ENCODE data around the gene CCDC83.

The CCDC83 gene

DNA sequence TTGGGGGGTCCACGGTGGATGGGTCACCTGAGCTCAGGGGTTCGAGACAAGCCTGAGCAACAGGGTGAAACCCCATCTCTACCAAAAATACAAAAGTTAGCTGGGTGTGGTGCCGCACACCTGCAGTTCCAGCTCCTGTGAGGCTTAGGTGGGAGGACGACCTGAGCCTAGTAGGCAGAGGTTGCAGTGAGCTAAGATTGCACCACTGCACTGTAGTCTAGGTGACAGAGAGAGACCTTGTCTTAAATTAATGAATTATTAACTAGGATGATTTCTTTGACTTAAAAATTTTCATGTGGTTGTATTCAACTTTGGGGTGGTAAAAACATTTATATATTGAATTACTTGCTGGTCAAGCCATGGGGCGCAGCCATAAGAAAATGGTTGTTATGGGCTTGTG lies 33.9 kb downstream of the CCDC83 start:
- Histone ChIP-seq H2AK5ac (ENCODE audit: low read depth, low read length) (no peak overlapping the region), H3K23ac (ENCODE audit: low read depth, low read length, poor library complexity) (no peak overlapping the region), H3K27ac (replicated peaks; ENCODE audit: low read length) (no peak overlapping the region), H3K27me3 (ENCODE audit: control insufficient read depth in 3 of 3, insufficient read depth in 3 of 3, low read depth in 1 of 3, low read length in 3 of 3) (no peaks in the 10 kb centered on the region), H4K91ac (ENCODE audit: low read depth, low read length, poor library complexity) (no peak overlapping the region), H3K4me2 (ENCODE audit: insufficient read depth, low read length, poor library complexity, severe bottlenecking) (no peak overlapping the region), H2BK12ac (ENCODE audit: low read length) (no peak overlapping the region), H2AFZ (ENCODE audit: low read length) (no peak overlapping the region), H3K4me1 (ENCODE audit: control insufficient read depth in 2 of 2, insufficient read depth in 1 of 2, low read depth in 1 of 2, low read length in 2 of 2) (peaks cover 2 to 17% of the 10 kb centered on the region in 2 donors), H2BK120ac (ENCODE audit: low read depth, low read length) (no peak overlapping the region), H3K4me3 (ENCODE audit: low read length in 2 of 2) (no peak overlapping the region), H3K18ac (ENCODE audit: low read length) (no peak overlapping the region), H2BK5ac (ENCODE audit: low read length) (no peak overlapping the region), H3K4ac (ENCODE audit: low read length) (no peak overlapping the region), H4K8ac (ENCODE audit: low read depth, low read length) (no peak overlapping the region), H3K14ac (ENCODE audit: low read length) (no peak overlapping the region), H2BK15ac (ENCODE audit: low read length) (no peak overlapping the region), H3K9ac (ENCODE audit: low read depth, low read length, poor library complexity) (no peak overlapping the region), H3K9me3 (replicated peaks in 1 of 2; ENCODE audit: control insufficient read depth in 2 of 2, insufficient read depth in 1 of 2, low read depth in 1 of 2, low read length in 2 of 2) (no peaks in the 10 kb centered on the region), H3K79me1 (ENCODE audit: low read depth, low read length) (no peaks in the 10 kb centered on the region), H3K36me3 (replicated peaks in 1 of 2; ENCODE audit: control insufficient read depth in 2 of 2, insufficient read depth in 2 of 2, low read length in 2 of 2) (no peaks in the 10 kb centered on the region)
- no CpG with 5 or more reads among the region's 5 CpGs for WGBS, 2 donors (ENCODE audit: extremely low coverage in 2 of 2, insufficient read length in 2 of 2, insufficient replicate concordance in 1 of 2)
- DNase-seq (ENCODE audit: low spot score), result no peak

DNA sequence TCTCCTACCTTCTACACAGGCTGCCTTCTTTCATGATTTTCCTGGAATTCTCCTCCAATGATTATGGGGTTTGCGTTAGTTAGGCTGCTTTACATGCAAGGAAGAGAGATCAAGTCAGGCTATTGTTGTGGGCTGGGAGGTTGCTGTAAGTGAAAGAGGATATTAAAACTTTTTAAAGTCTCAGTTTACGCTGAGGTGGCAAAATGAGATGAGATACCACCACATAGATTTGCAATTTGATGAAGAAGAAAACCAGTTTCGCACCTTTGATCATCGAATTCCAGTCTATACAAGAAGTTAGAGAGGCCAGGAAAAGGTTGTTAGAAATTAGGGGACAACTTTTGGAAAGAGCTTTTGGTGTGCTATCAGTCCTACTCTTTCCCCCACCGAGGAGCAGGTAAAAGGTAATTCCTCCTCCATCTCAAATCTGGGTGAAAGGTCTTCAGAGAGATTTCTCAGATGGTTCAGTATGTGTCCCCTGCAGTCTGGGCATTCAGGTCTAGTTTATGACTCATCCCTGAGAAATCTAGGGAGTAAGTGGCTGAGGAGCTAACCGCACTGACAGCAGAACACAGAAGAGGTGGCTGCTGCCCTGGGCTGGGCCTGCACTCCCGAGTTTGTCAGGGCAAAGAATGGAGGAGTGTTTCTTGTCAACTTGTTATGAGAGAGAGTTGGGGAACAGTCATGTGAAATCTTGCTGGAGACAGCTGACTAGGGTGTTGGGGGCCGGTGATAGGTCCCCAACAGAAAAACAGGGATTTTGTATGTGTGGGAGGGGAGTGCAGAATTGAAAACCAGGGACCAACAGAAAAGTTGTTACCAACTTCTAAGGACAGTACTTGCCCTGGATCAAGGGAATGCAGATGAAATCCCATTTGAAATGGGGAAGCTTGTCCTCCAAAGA lies 34.7 kb downstream of the CCDC83 start:
- no peak overlapping the region for H3K23ac ChIP-seq (ENCODE audit: low read depth, low read length, poor library complexity)
- no peak overlapping the region for H2BK5ac ChIP-seq (ENCODE audit: low read length)
- no peak overlapping the region for H2BK15ac ChIP-seq (ENCODE audit: low read length)
- no peak overlapping the region for H2AK5ac ChIP-seq (ENCODE audit: low read depth, low read length)
- H3K4me3 ChIP-seq (ENCODE audit: low read length in 2 of 2), result no peak overlapping the region
- H4K91ac ChIP-seq (ENCODE audit: low read depth, low read length, poor library complexity), result no peak overlapping the region
- no peak overlapping the region for H3K4ac ChIP-seq (ENCODE audit: low read length)
- H2BK12ac ChIP-seq (ENCODE audit: low read length), result no peak overlapping the region
- WGBS, 2 donors (ENCODE audit: extremely low coverage in 2 of 2, insufficient read length in 2 of 2, insufficient replicate concordance in 1 of 2), result no CpG with 5 or more reads among the region's 8 CpGs
- H3K4me1 ChIP-seq (ENCODE audit: control insufficient read depth in 2 of 2, insufficient read depth in 1 of 2, low read depth in 1 of 2, low read length in 2 of 2), result peaks cover 2 to 17% of the 10 kb centered on the region in 2 donors
- no peak overlapping the region for H3K9ac ChIP-seq (ENCODE audit: low read depth, low read length, poor library complexity)
- H2BK120ac ChIP-seq (ENCODE audit: low read depth, low read length), result no peak overlapping the region
- no peak for DNase-seq (ENCODE audit: low spot score)
- no peaks in the 10 kb centered on the region for H3K27me3 ChIP-seq (ENCODE audit: control insufficient read depth in 3 of 3, insufficient read depth in 3 of 3, low read depth in 1 of 3, low read length in 3 of 3)
- H3K9me3 ChIP-seq (replicated peaks in 1 of 2; ENCODE audit: control insufficient read depth in 2 of 2, insufficient read depth in 1 of 2, low read depth in 1 of 2, low read length in 2 of 2), result no peaks in the 10 kb centered on the region
- no peak overlapping the region for H3K18ac ChIP-seq (ENCODE audit: low read length)
- no peaks in the 10 kb centered on the region for H3K79me1 ChIP-seq (ENCODE audit: low read depth, low read length)
- H3K4me2 ChIP-seq (ENCODE audit: insufficient read depth, low read length, poor library complexity, severe bottlenecking), result no peak overlapping the region
- H2AFZ ChIP-seq (ENCODE audit: low read length), result peak overlapping the region; percentile 53
- H3K36me3 ChIP-seq (replicated peaks in 1 of 2; ENCODE audit: control insufficient read depth in 2 of 2, insufficient read depth in 2 of 2, low read length in 2 of 2), result no peaks in the 10 kb centered on the region
- H3K27ac ChIP-seq (replicated peaks; ENCODE audit: low read length), result no peak overlapping the region
- no peak overlapping the region for H4K8ac ChIP-seq (ENCODE audit: low read depth, low read length)
- H3K14ac ChIP-seq (ENCODE audit: low read length), result no peak overlapping the region

DNA sequence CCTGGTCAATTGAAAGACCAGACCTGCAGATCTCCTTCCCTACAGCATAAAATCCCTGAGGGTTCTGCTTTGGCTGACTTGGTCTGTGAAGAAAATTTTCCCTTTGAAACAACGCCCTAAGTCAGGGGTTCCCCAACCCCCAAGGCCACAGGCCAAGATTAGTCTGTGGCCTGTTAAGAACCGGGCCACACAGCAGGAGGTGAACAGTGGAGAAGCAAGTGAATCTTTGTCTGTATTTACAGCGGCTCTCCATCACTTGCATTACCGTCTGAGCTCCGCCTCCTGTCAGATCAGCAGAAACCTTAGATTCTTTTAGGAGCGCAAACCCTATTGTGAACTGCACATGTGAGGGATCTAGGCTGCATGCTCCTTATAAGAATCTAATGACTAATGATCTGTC lies 38.2 kb downstream of the CCDC83 start:
- H3K27ac ChIP-seq (replicated peaks; ENCODE audit: low read length), result no peak overlapping the region
- H3K79me1 ChIP-seq (ENCODE audit: low read depth, low read length), result no peaks in the 10 kb centered on the region
- no CpG with 5 or more reads among the region's 6 CpGs for WGBS, 2 donors (ENCODE audit: extremely low coverage in 2 of 2, insufficient read length in 2 of 2, insufficient replicate concordance in 1 of 2)
- H2BK15ac ChIP-seq (ENCODE audit: low read length), result no peak overlapping the region
- no peak overlapping the region for H3K4ac ChIP-seq (ENCODE audit: low read length)
- no peak overlapping the region for H3K4me3 ChIP-seq (ENCODE audit: low read length in 2 of 2)
- H3K4me1 ChIP-seq (ENCODE audit: control insufficient read depth in 2 of 2, insufficient read depth in 1 of 2, low read depth in 1 of 2, low read length in 2 of 2), result peaks cover 2 to 17% of the 10 kb centered on the region in 2 donors
- H4K8ac ChIP-seq (ENCODE audit: low read depth, low read length), result no peak overlapping the region
- no peak overlapping the region for H3K23ac ChIP-seq (ENCODE audit: low read depth, low read length, poor library complexity)
- no peaks in the 10 kb centered on the region for H3K36me3 ChIP-seq (replicated peaks in 1 of 2; ENCODE audit: control insufficient read depth in 2 of 2, insufficient read depth in 2 of 2, low read length in 2 of 2)
- H3K14ac ChIP-seq (ENCODE audit: low read length), result no peak overlapping the region
- H2BK12ac ChIP-seq (ENCODE audit: low read length), result no peak overlapping the region
- no peaks in the 10 kb centered on the region for H3K27me3 ChIP-seq (ENCODE audit: control insufficient read depth in 3 of 3, insufficient read depth in 3 of 3, low read depth in 1 of 3, low read length in 3 of 3)
- no peak overlapping the region for H3K18ac ChIP-seq (ENCODE audit: low read length)
- H2AK5ac ChIP-seq (ENCODE audit: low read depth, low read length), result no peak overlapping the region
- H3K4me2 ChIP-seq (ENCODE audit: insufficient read depth, low read length, poor library complexity, severe bottlenecking), result no peak overlapping the region
- H3K9me3 ChIP-seq (replicated peaks in 1 of 2; ENCODE audit: control insufficient read depth in 2 of 2, insufficient read depth in 1 of 2, low read depth in 1 of 2, low read length in 2 of 2), result no peaks in the 10 kb centered on the region
- peak overlapping the region; percentile 66 for H2AFZ ChIP-seq (ENCODE audit: low read length)
- no peak overlapping the region for H3K9ac ChIP-seq (ENCODE audit: low read depth, low read length, poor library complexity)
- no peak overlapping the region for H2BK5ac ChIP-seq (ENCODE audit: low read length)
- H4K91ac ChIP-seq (ENCODE audit: low read depth, low read length, poor library complexity), result no peak overlapping the region
- no peak for DNase-seq (ENCODE audit: low spot score)
- no peak overlapping the region for H2BK120ac ChIP-seq (ENCODE audit: low read depth, low read length)

DNA sequence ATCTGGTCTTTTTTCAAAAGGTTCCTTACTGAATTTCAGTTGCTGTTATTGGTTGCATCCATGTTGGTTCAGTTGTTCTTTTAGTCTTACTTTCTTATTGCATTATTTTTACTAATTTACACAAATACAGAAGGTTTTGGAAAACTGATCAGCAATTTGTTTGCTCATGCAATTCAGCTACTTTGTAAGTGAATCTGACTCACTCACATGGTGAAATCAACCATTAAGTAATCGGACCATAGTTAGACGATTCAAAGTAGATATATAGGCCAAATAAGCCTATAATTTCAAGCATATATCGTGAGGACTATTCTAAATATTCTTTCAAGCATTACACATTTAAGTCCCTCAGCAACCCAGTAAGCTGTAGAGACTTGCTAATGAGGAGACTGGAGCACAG lies 41.7 kb downstream of the CCDC83 start:
- Histone ChIP-seq H3K18ac (ENCODE audit: low read length) (no peak overlapping the region), H3K79me1 (ENCODE audit: low read depth, low read length) (no peaks in the 10 kb centered on the region)

More for the DNA sequence above, 41.7 kb downstream of the CCDC83 start:
- Histone ChIP-seq H2BK15ac (ENCODE audit: low read length) (no peak overlapping the region), H4K91ac (ENCODE audit: low read depth, low read length, poor library complexity) (no peak overlapping the region), H3K23ac (ENCODE audit: low read depth, low read length, poor library complexity) (no peak overlapping the region), H3K4me1 (ENCODE audit: control insufficient read depth in 2 of 2, insufficient read depth in 1 of 2, low read depth in 1 of 2, low read length in 2 of 2) (peaks cover 0 to 4% of the 10 kb centered on the region in 2 donors), H3K27ac (replicated peaks; ENCODE audit: low read length) (no peak overlapping the region), H2AK5ac (ENCODE audit: low read depth, low read length) (no peak overlapping the region), H3K27me3 (ENCODE audit: control insufficient read depth in 3 of 3, insufficient read depth in 3 of 3, low read depth in 1 of 3, low read length in 3 of 3) (no peaks in the 10 kb centered on the region), H2AFZ (ENCODE audit: low read length) (no peak overlapping the region), H3K36me3 (replicated peaks in 1 of 2; ENCODE audit: control insufficient read depth in 2 of 2, insufficient read depth in 2 of 2, low read length in 2 of 2) (no peaks in the 10 kb centered on the region), H3K4ac (ENCODE audit: low read length) (no peak overlapping the region), H3K4me2 (ENCODE audit: insufficient read depth, low read length, poor library complexity, severe bottlenecking) (no peak overlapping the region), H2BK5ac (ENCODE audit: low read length) (no peak overlapping the region), H3K4me3 (ENCODE audit: low read length in 2 of 2) (no peak overlapping the region), H4K8ac (ENCODE audit: low read depth, low read length) (no peak overlapping the region), H3K9me3 (replicated peaks in 1 of 2; ENCODE audit: control insufficient read depth in 2 of 2, insufficient read depth in 1 of 2, low read depth in 1 of 2, low read length in 2 of 2) (no peaks in the 10 kb centered on the region), H3K9ac (ENCODE audit: low read depth, low read length, poor library complexity) (no peak overlapping the region), H2BK12ac (ENCODE audit: low read length) (no peak overlapping the region), H2BK120ac (ENCODE audit: low read depth, low read length) (no peak overlapping the region), H3K14ac (ENCODE audit: low read length) (no peak overlapping the region)
- no CpG with 5 or more reads among the region's 3 CpGs for WGBS, 2 donors (ENCODE audit: extremely low coverage in 2 of 2, insufficient read length in 2 of 2, insufficient replicate concordance in 1 of 2)
- no peak for DNase-seq (ENCODE audit: low spot score)

Measured in neuronal stem cell (in vitro differentiated cells).